HK-2 (cell line): ENCODE data around the gene CTAGE9.

Source experiments
- DNase-seq: peaks from one replicate; pipeline ENCODE4 v3.0.0-alpha.2; 2018; ENCODE audit not compliant: unreplicated experiment

Gene CTAGE9

GRCh38 chr6:131673184-131673583, 37.6 kb downstream of the CTAGE9 start:
- DNase-seq: no peak

GRCh38 chr6:131669891-131670290, 40.9 kb downstream of the CTAGE9 start:
- DNase-seq: no peak

GRCh38 chr6:131663578-131664165, 47.1 kb downstream of the CTAGE9 start:
- no peak for DNase-seq

GRCh38 chr6:131660195-131660594, 50.6 kb downstream of the CTAGE9 start:
- peak; percentile 19 for DNase-seq
